Activated T-cell treated with anti-CD3 and anti-CD28 coated beads, Interleukin-2, amount 50 U/mL, for 1 hour (primary cell): ENCODE results near the gene PCDHGB4.
"Not testable (repeated sequence)": the region's sequence is repeated elsewhere in the genome, so short reads cannot be mapped to it uniquely, and the experiment has no call there.

Experiments used
- DNase-seq: peaks from one replicate; pipeline ENCODE4 v3.0.0-alpha.2; 2020

Gene PCDHGB4

GRCh38 chr5:141387557-141388311 lies at the start of gene PCDHGB4:
PCDHGB4 (plus strand) TSS chr5:141387698; CDS start chr5:141387885, 187 bp downstream.
- DNase-seq: not testable (repeated sequence)

- no peak for DNase-seq
Observed at GRCh38 chr5:141338538-141339306, 48.8 kb upstream of the PCDHGB4 start, which contains the start of gene PCDHGA2. PCDHGA2 (plus strand) TSS chr5:141338760.

GRCh38 chr5:141340781-141341354 lies 46.6 kb upstream of the PCDHGB4 start:
- DNase-seq: not testable (repeated sequence)

GRCh38 chr5:141342773-141343172 lies 44.7 kb upstream of the PCDHGB4 start:
- DNase-seq: no peak

GRCh38 chr5:141343242-141343952 lies 44.1 kb upstream of the PCDHGB4 start, which contains the start of gene PCDHGA3:
PCDHGA3 (plus strand) TSS chr5:141343829; CDS start chr5:141344034, 205 bp downstream.
- DNase-seq: no peak

- no peak for DNase-seq
Observed at GRCh38 chr5:141343953-141344463, 43.5 kb upstream of the PCDHGB4 start.

GRCh38 chr5:141345327-141345726 lies 42.2 kb upstream of the PCDHGB4 start:
- no peak for DNase-seq

GRCh38 chr5:141346017-141346416 lies 41.5 kb upstream of the PCDHGB4 start:
- not testable (repeated sequence) for DNase-seq

- no peak for DNase-seq
Observed at GRCh38 chr5:141349917-141350619, 37.4 kb upstream of the PCDHGB4 start, which contains the start of gene PCDHGB1. PCDHGB1 (plus strand) TSS chr5:141350099; CDS start chr5:141350261, 162 bp downstream.

- DNase-seq: no peak
Observed at GRCh38 chr5:141351591-141351990, 35.9 kb upstream of the PCDHGB4 start.

- no peak for DNase-seq
Observed at GRCh38 chr5:141354900-141355469, 32.5 kb upstream of the PCDHGB4 start, which contains the start of gene PCDHGA4. PCDHGA4 (plus strand) TSS chr5:141355021; CDS start chr5:141355108, 87 bp downstream.

GRCh38 chr5:141355641-141356040 lies 31.9 kb upstream of the PCDHGB4 start:
- no peak for DNase-seq

- no peak for DNase-seq
Observed at GRCh38 chr5:141356133-141356532, 31.4 kb upstream of the PCDHGB4 start.

- DNase-seq: no peak
Observed at GRCh38 chr5:141356950-141357349, 30.5 kb upstream of the PCDHGB4 start.

- DNase-seq: no peak
Observed at GRCh38 chr5:141359790-141360426, 27.6 kb upstream of the PCDHGB4 start, which contains the start of gene PCDHGB2. PCDHGB2 (plus strand) TSS chr5:141359994; CDS start chr5:141360136, 142 bp downstream.

- no peak for DNase-seq
Observed at GRCh38 chr5:141360685-141361084, 26.8 kb upstream of the PCDHGB4 start.

GRCh38 chr5:141362719-141363118 lies 24.8 kb upstream of the PCDHGB4 start:
- no peak for DNase-seq

- DNase-seq: no peak
Observed at GRCh38 chr5:141363952-141364660, 23.4 kb upstream of the PCDHGB4 start, which contains the start of gene PCDHGA5. PCDHGA5 (plus strand) TSS chr5:141364162; CDS start chr5:141364331, 169 bp downstream.

- no peak for DNase-seq
Observed at GRCh38 chr5:141366016-141366896, 21.2 kb upstream of the PCDHGB4 start.
